Effector memory CD4-positive, alpha-beta T cell (primary cell): ENCODE measurements around the gene AKAP10.
A peak's percentile ranks its signal among the peaks of the same experiment; 100 is the strongest.
"Not testable (repeated sequence)": the region's sequence is repeated elsewhere in the genome, so short reads cannot be mapped to it uniquely, and the experiment has no call there.

ENCODE experiments used
- DNase-seq, 3 donors: peaks; one replicate each; pipeline ENCODE4 v3.0.0-alpha.2; 2020
- H3K27ac ChIP-seq: 2 replicates; pipeline ENCODE4 v1.7.0; 2013; ENCODE audit warnings: mild to moderate bottlenecking, low read length, moderate library complexity; ENCODE audit not compliant: insufficient read depth, poor library complexity, severe bottlenecking
- H3K27me3 ChIP-seq: replicated peaks from 2 replicates; pipeline ENCODE4 v1.7.0; 2013; ENCODE audit warnings: mild to moderate bottlenecking, low read length; ENCODE audit not compliant: insufficient read depth, control insufficient read depth, poor library complexity, severe bottlenecking
- H3K36me3 ChIP-seq: 2 replicates; pipeline ENCODE4 v1.7.0; 2013; ENCODE audit warnings: mild to moderate bottlenecking, low read length, moderate library complexity; ENCODE audit not compliant: control insufficient read depth, insufficient read depth
- H3K4me1 ChIP-seq: 2 replicates; pipeline ENCODE4 v1.7.0; 2013; ENCODE audit warnings: low read length, mild to moderate bottlenecking; ENCODE audit not compliant: control insufficient read depth, insufficient read depth, poor library complexity, severe bottlenecking
- H3K4me3 ChIP-seq: 2 replicates; pipeline ENCODE4 v1.7.0; 2013; ENCODE audit warnings: low read length, low read depth, mild to moderate bottlenecking; ENCODE audit not compliant: insufficient read depth, poor library complexity, severe bottlenecking
- H3K9me3 ChIP-seq: 2 replicates; pipeline ENCODE4 v1.7.0; 2013; ENCODE audit warnings: mild to moderate bottlenecking, low read length, moderate library complexity; ENCODE audit not compliant: control insufficient read depth

Gene AKAP10

GRCh38 chr17:19978805-19979211, 1.2 kb upstream of the AKAP10 start:
- H3K4me1 ChIP-seq: no peaks in the 10 kb centered on the region
- DNase-seq: no peak
- no peaks in the 10 kb centered on the region for H3K27me3 ChIP-seq
- H3K27ac ChIP-seq: peak overlapping the region; percentile 90
- no peaks in the 10 kb centered on the region for H3K36me3 ChIP-seq
- no peaks in the 10 kb centered on the region for H3K9me3 ChIP-seq
- H3K4me3 ChIP-seq: no peak overlapping the region

GRCh38 chr17:19978209-19978802, 678 bp upstream of the AKAP10 start:
- no peaks in the 10 kb centered on the region for H3K9me3 ChIP-seq
- no peaks in the 10 kb centered on the region for H3K27me3 ChIP-seq
- no peak for DNase-seq
- no peaks in the 10 kb centered on the region for H3K4me1 ChIP-seq
- peak overlapping the region; percentile 90 for H3K27ac ChIP-seq
- H3K4me3 ChIP-seq: peak overlapping the region; percentile 66
- peaks cover 3% of the 10 kb centered on the region for H3K36me3 ChIP-seq

GRCh38 chr17:19975601-19976000, 2.0 kb downstream of the AKAP10 start:
- no peak for DNase-seq
- Histone ChIP-seq H3K27ac (no peak overlapping the region), H3K27me3 (no peaks in the 10 kb centered on the region), H3K9me3 (no peaks in the 10 kb centered on the region), H3K4me3 (no peak overlapping the region), H3K36me3 (peaks cover 3% of the 10 kb centered on the region), H3K4me1 (no peaks in the 10 kb centered on the region)

GRCh38 chr17:19973156-19973555, 4.5 kb downstream of the AKAP10 start:
- Histone ChIP-seq H3K4me1 (no peaks in the 10 kb centered on the region), H3K9me3 (no peaks in the 10 kb centered on the region), H3K36me3 (peaks cover 10% of the 10 kb centered on the region), H3K27me3 (no peaks in the 10 kb centered on the region), H3K27ac (no peak overlapping the region), H3K4me3 (no peak overlapping the region)
- no peak for DNase-seq

- H3K27ac ChIP-seq, H3K9me3 ChIP-seq, H3K4me1 ChIP-seq, DNase-seq, H3K27me3 ChIP-seq, H3K4me3 ChIP-seq: not testable (repeated sequence)
- H3K36me3 ChIP-seq: peaks cover 34% of the 10 kb centered on the region
Observed at GRCh38 chr17:19962954-19963353, 14.7 kb downstream of the AKAP10 start.

GRCh38 chr17:19958023-19958422, 19.6 kb downstream of the AKAP10 start:
- H3K4me1 ChIP-seq: no peaks in the 10 kb centered on the region
- H3K36me3 ChIP-seq: peaks cover 49% of the 10 kb centered on the region
- H3K9me3 ChIP-seq: no peaks in the 10 kb centered on the region
- no peak overlapping the region for H3K4me3 ChIP-seq
- no peak overlapping the region for H3K27ac ChIP-seq
- H3K27me3 ChIP-seq: no peaks in the 10 kb centered on the region
- no peak for DNase-seq

GRCh38 chr17:19955099-19955498, 22.5 kb downstream of the AKAP10 start:
- Histone ChIP-seq H3K36me3 (peaks cover 31% of the 10 kb centered on the region), H3K4me3 (no peak overlapping the region)
- no peak for DNase-seq

GRCh38 chr17:19951411-19951810, 26.2 kb downstream of the AKAP10 start:
- not testable (repeated sequence) for H3K27me3 ChIP-seq, H3K9me3 ChIP-seq, H3K27ac ChIP-seq, H3K4me1 ChIP-seq, DNase-seq, H3K4me3 ChIP-seq
- H3K36me3 ChIP-seq: peaks cover 12% of the 10 kb centered on the region

More at GRCh38 chr17:19955099-19955498, 22.5 kb downstream of the AKAP10 start:
- no peaks in the 10 kb centered on the region for H3K9me3 ChIP-seq
- no peaks in the 10 kb centered on the region for H3K27me3 ChIP-seq
- no peak overlapping the region for H3K27ac ChIP-seq
- H3K4me1 ChIP-seq: no peaks in the 10 kb centered on the region

GRCh38 chr17:19950624-19951195, 26.9 kb downstream of the AKAP10 start:
- not testable (repeated sequence) for DNase-seq, H3K4me3 ChIP-seq, H3K27me3 ChIP-seq, H3K9me3 ChIP-seq, H3K27ac ChIP-seq, H3K4me1 ChIP-seq
- peaks cover 15% of the 10 kb centered on the region for H3K36me3 ChIP-seq

GRCh38 chr17:19948116-19948943, 29.3 kb downstream of the AKAP10 start:
- Histone ChIP-seq H3K4me3 (no peak overlapping the region), H3K9me3 (no peaks in the 10 kb centered on the region), H3K4me1 (no peaks in the 10 kb centered on the region), H3K27me3 (no peaks in the 10 kb centered on the region), H3K27ac (no peak overlapping the region), H3K36me3 (peaks cover 17% of the 10 kb centered on the region)
- DNase-seq: no peak
